ENCODE measurements around the gene ANKRD28.

The ANKRD28 gene

DNA sequence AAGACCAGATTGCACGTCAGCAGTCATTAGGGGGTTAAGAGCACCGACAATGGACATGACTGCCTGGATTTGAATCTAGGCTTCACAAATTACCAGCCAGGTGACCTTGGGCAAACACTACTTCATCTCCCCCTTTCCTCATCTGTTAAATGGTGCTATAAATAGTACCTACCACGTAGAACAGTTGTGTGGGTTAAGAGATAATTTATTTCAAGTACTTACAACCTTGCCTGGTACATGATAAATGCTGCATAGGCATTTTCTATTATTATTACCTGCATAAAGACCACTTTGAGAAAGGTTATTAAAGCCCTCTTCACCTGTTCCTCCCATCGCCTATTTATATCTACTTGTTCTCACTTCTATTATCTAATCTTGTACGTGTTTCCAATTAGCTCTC lies 131.5 kb downstream of the ANKRD28 start:
- CTCF ChIA-PET: interaction anchor here (1.0 to 2.7 kb wide), 3 partner anchors 17 to 47 kb away, joined by 3 to 7 read pairs (median 3); no protein-coding TSS in a partner anchor
- no peak for DNase-seq (ENCODE audit: extremely low spot score)
- POLR2A ChIA-PET: no interaction called here
- TF ChIP-seq, protein P1, sequence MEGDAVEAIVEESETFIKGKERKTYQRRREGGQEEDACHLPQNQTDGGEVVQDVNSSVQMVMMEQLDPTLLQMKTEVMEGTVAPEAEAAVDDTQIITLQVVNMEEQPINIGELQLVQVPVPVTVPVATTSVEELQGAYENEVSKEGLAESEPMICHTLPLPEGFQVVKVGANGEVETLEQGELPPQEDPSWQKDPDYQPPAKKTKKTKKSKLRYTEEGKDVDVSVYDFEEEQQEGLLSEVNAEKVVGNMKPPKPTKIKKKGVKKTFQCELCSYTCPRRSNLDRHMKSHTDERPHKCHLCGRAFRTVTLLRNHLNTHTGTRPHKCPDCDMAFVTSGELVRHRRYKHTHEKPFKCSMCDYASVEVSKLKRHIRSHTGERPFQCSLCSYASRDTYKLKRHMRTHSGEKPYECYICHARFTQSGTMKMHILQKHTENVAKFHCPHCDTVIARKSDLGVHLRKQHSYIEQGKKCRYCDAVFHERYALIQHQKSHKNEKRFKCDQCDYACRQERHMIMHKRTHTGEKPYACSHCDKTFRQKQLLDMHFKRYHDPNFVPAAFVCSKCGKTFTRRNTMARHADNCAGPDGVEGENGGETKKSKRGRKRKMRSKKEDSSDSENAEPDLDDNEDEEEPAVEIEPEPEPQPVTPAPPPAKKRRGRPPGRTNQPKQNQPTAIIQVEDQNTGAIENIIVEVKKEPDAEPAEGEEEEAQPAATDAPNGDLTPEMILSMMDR (IDR thresholded peaks at IDR 0.05; ENCODE audit: control extremely low read depth, extremely low read depth, low read depth, missing control alignments): no peak

DNA sequence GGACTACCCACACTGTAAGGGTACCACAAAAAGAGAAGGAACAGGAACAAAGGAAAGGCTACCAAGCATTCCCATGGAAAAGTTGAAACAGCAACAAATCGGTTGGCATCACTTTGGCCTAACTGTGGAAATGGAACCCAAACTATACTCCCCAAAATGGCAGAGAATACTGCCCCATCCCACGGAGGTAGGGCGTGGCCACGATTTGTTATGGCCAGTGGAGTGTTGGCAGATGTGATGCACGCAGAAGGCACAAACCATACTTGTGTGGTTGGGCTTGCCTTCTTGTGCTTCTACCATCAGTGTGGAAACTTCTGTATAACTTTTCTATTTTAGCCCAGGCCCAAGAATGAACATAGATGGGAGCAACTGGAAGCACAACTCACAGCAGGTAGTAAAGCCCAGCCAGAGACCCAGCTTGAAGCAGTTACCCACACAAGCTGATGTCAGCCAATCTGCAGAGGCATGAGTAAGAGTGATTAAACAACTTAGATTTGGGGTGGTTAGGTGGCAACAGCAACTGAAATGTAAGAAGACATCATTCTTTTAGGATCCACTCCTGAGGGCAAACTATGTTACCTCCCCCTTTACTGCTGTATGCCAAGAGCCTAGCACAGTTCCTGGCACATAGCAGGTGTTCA lies 132.1 kb downstream of the ANKRD28 start:
- TF ChIP-seq, protein P1 (IDR thresholded peaks at IDR 0.05; ENCODE audit: control extremely low read depth, extremely low read depth, low read depth, missing control alignments): no peak
- DNase-seq (ENCODE audit: extremely low spot score): no peak
- ChIA-PET POLR2A (no interaction called here), CTCF (interaction anchor here (2.7 kb wide), 1 partner anchor 35 kb away, joined by 7 read pairs; no protein-coding TSS in a partner anchor)

DNA sequence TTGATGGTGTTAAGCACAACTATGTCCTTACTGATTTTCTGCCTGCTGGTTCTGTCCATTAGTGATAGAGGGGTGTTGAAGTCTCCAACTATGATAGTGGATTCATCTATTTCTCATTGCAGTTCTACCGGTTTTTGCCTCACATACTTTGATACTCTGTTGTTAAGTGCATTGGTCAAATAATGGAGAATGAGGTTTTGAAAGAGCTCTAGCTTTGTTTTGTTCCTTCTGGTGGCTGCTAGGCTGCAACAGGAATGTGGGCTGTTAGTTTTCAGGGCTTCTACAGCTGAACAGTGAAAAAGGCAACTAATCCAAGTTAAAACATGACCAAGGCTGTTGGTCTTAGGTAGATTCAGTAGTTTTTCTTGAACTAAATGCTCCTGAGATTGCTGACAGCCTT lies 133.6 kb downstream of the ANKRD28 start:
- TF ChIP-seq, protein P1 (IDR thresholded peaks at IDR 0.05; ENCODE audit: control extremely low read depth, extremely low read depth, low read depth, missing control alignments): no peak
- DNase-seq (ENCODE audit: extremely low spot score): no peak
- POLR2A ChIA-PET: interaction anchor here (0.5 kb wide), 1 partner anchor 133 kb away, joined by 3 read pairs; no protein-coding TSS in a partner anchor
- CTCF ChIA-PET: no interaction called here

DNA sequence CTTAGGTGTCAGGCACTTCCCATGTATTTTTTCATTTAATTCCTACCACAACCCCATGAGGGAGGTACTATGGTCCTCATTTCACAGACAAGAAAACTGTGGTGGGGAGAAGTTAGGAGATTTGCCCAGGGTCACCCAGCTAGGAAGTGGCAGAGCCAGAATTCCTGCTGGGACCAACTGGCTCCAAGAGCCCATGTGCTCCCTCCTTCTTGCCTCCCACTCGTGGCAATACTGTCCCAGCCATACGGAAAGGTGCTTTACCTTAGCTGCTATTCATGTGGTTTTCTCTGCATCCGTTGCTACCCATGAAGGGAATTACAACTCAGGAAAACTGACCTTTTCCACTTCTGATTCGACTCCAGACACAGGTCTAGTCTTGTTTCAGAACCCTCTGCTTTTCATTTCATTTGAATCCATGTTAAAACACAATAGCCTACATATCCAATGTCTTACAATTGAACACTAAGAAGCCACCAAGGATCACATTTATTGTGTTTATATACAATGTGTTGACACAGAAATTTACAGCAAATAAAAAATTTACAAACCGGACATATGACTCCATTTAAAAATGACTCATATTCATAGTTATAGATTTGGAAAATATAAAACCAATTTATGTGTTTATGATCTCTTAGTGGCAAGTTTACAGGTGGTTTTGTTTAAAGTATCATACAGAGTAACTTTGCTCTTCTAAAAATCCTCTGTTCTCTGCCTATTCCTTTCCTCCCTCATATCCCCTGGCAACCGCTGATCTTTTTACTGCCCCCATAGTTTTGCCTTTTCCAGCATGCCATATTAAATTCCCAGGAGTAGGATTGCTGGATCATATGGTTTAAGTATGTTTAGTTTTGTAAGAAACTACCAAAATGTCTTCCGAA lies 137.5 kb downstream of the ANKRD28 start:
- TF ChIP-seq, protein P1 (IDR thresholded peaks at IDR 0.05; ENCODE audit: control extremely low read depth, extremely low read depth, low read depth, missing control alignments): no peak
- ChIA-PET POLR2A (no interaction called here), CTCF (interaction anchor here (1.1 to 1.4 kb wide), 2 partner anchors 10 to 33 kb away, joined by 3 read pairs; no protein-coding TSS in a partner anchor)
- no peak for DNase-seq (ENCODE audit: extremely low spot score)

DNA sequence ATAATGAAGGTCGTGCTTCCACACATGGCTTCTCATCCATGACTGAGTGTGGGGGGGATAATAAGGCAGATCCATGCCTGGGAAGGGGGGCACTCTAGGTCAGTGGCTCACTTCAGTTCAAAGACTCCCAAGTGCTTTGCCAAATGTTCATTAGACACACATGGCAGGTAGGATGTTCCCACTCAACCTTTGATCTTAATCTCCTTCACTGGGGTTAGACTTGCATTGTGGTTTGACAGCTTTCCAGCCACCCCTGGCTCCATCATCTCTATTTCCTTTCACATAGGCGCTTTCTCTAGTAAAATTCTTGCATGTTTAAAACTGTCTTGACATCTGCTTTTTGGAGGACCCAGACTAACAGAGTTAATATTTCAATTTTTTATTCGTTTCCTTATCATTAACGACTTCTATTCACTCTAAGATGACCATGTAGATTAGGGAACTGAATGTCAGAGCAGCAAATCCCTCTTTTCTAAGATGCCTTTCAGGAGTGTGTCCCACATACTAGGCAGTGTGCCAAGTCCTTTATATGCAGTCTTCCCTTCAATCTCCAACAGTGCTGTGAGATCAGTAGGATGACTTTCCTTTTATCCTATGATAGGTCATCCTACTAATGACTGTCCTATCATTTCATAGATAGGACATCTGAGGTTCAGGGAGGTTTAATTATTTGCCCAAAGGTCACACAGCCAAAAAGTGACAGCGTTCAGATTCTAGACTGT lies 138.4 kb downstream of the ANKRD28 start:
- TF ChIP-seq, protein P1 (IDR thresholded peaks at IDR 0.05; ENCODE audit: control extremely low read depth, extremely low read depth, low read depth, missing control alignments): no peak
- ChIA-PET CTCF (interaction anchor here (1.6 kb wide), 1 partner anchor 11 kb away, joined by 9 read pairs; no protein-coding TSS in a partner anchor), POLR2A (no interaction called here)
- no peak for DNase-seq (ENCODE audit: extremely low spot score)

DNA sequence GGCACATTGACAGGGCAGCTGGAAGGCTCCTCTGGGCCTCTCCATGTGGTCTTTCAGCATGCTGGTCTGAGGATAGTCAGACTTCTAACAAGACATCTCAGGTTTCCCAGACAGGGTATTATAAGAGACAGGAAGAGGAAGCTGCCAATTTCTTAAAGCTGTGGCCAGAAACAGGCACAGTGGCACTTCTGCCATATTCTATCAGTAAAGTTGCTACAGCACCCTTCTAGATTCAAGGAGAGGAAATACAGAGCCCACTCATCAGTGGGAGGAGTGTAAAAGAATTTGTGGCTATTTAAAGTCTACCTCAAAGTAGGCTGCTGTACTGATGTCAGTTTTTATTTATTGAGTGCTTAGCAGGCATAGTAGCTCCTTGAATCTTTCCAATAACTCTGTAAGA lies 140.8 kb downstream of the ANKRD28 start:
- DNase-seq (ENCODE audit: extremely low spot score): no peak
- TF ChIP-seq, protein P1 (IDR thresholded peaks at IDR 0.05; ENCODE audit: control extremely low read depth, extremely low read depth, low read depth, missing control alignments): no peak
- POLR2A ChIA-PET: no interaction called here
- CTCF ChIA-PET: interaction anchor here (0.8 to 2.1 kb wide), 2 partner anchors 10 to 69 kb away, joined by 3 to 8 read pairs; no protein-coding TSS in a partner anchor

Measured in GM10248 (cell line).